ENCODE data around the gene IL32. TPM values are rescaled to one million over a fixed set of nuclear protein-coding genes. Genes with fewer than 3 reads are reported as not detected.

Gene IL32
- polyA plus RNA-seq, 1 donor: 23.4 TPM

DNA sequence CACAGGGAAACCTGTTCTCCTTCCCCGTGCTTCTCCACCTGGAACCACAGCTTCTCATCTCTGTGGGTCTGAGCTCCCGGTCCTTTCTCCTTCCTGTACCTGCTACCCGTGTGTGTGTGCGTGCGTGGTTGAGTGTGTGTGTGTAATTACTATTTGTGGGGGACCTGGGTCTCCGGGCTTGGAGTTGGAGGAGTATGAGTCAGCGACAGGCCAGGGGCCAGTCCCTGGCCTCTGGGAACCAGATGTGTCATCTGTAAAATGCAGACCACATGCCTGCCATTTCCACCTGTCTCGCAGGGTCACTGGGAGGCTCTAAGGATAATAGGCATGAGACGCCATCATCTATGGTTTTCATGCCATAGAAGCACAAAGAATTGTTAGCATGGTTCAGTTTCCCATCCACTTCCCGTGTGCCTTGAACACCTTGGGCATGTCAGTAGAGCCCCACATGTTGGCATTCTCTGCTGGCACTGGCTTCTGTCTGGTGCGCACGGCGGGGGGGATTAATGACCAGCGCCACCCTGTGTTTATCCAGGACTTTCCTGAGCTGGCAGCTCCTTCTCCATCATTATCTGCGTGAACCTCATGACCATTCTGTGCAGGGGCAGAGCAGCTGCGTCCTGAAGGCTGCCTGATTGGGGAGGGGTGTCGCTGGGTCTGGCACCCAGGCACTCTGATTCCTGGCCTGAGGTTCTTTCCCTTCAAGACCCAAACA is 48.5 kb downstream of the IL32 start:
- DNase-seq: no peak

DNA sequence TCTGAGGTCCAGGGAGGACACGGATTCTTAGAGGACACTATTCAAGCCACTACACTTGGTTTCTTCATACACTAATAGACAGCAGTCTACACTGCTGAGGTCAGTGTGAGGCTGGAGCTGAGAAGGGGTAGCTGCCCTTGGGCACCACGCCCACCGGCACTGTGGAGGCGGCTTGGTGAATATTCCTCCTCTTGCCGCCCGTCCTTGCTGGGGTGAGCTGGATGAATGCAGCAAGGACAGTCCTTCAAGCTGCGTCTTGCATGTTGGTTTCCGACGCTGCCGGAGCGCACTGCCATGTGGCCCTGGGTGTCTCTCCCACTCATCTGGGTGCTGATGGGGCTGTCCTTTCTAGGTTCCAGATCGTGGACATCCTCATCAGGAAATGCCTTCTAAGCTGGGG is 49.6 kb downstream of the IL32 start:
- no peak for DNase-seq

DNA sequence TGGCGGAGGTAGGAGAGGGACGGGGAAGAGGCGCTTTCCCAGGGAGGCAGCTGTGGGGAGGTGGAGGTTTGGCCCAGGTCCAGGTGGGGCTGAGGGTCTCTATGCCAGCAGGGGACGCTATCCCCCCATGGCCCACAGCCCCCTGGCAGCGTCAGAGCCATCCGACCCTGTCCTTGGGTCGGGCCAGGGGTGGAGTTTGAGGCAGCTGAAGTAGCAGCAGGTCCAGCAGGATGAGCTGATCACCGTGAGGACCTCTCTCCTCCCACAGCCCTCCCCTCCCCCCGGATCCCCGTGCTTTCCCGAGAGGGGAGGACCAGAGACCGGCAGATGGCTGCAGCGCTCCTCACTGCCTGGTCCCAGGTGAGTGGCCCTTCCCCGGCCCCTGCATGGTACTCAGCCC is 50.1 kb downstream of the IL32 start:
- no peak for DNase-seq

DNA sequence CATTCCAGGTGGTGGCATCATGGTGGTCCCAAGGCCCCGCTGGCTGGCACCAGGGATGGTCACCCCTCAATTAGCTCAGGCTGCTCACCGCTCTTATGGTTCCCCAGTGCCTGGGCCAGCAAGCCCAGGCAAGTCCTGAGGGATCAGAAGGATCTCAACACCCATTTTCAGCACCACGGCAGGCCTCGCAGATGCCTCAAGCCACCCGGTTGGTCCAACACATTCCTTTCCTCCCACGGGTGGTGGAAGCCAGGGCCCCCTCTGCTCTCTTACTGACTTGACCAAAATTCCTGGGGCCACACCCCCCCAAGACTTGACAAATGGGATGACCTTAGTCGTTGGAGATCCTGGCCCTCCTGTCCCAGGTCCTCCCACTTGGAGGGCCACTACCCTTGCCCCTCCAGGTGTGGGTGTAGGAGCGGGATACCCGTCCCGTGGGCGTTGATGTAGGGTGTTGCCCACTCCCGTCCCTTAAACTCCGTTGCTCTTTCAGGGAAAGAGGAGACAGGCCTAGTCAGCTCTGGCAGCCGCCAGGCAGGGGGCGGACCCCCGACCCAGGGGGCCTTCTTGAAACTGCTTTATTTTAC is 52.9 kb downstream of the IL32 start:
- no peak for DNase-seq

DNA sequence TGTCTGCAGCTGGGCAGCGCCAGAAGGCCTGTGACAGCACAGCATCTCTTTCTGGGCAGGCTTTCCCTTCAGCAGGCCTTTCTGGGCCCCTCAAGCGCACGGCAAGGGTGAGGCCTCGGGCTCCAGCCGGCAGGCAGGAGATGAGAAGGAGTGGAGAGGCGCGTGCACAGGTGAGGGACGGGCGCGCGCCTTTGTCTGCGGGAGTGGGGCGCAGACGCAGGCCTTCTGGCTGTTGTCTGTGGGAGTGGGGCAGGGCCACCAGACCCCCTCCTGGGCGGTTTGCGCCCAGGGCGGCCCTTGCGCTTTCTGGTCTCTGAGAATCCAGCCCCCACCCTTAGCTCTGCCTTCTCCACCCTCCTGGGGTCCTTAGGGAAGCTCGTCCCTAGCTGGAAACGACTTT is 53.4 kb downstream of the IL32 start:
- no peak for DNase-seq

Other genes with a start within 250 kb of the IL32 start
- 0.22 TPM for gene PRSS21, start 248.4 kb upstream of the IL32 start, polyA plus RNA-seq (ENCODE audit: insufficient read length)
- 0.48 TPM for gene ZG16B, start 235.3 kb upstream of the IL32 start, polyA plus RNA-seq (ENCODE audit: insufficient read length)
- gene PRSS22, start 207.5 kb upstream of the IL32 start, polyA plus RNA-seq (ENCODE audit: insufficient read length): 8.2 TPM
- gene FLYWCH2, start 182.4 kb upstream of the IL32 start, polyA plus RNA-seq (ENCODE audit: insufficient read length): 15.2 TPM
- gene FLYWCH1, start 153.7 kb upstream of the IL32 start, polyA plus RNA-seq (ENCODE audit: insufficient read length): 16.4 TPM
- 1.4 TPM for gene KREMEN2, start 101.4 kb upstream of the IL32 start, polyA plus RNA-seq (ENCODE audit: insufficient read length)
- gene PAQR4, start 96.3 kb upstream of the IL32 start, polyA plus RNA-seq (ENCODE audit: insufficient read length): 9.6 TPM
- 22.0 TPM for gene PKMYT1, start 85.2 kb upstream of the IL32 start, polyA plus RNA-seq (ENCODE audit: insufficient read length)
- 2.0 TPM for gene CLDN9, start 52.7 kb upstream of the IL32 start, polyA plus RNA-seq (ENCODE audit: insufficient read length)
- gene CLDN6, start 47.5 kb upstream of the IL32 start, polyA plus RNA-seq (ENCODE audit: insufficient read length): 29.6 TPM
- gene TNFRSF12A, start 45.3 kb upstream of the IL32 start, polyA plus RNA-seq (ENCODE audit: insufficient read length): 6.7 TPM
- 56.2 TPM for gene HCFC1R1, start 41.7 kb upstream of the IL32 start, polyA plus RNA-seq (ENCODE audit: insufficient read length)
- gene THOC6, start 41.6 kb upstream of the IL32 start, polyA plus RNA-seq (ENCODE audit: insufficient read length): 29.5 TPM
- 2.6 TPM for gene BICDL2, start 28.7 kb upstream of the IL32 start, polyA plus RNA-seq (ENCODE audit: insufficient read length)
- 1.7 TPM for gene MMP25, start 19.1 kb upstream of the IL32 start, polyA plus RNA-seq (ENCODE audit: insufficient read length)
- 0.10 TPM for gene ZSCAN10, start 33.7 kb downstream of the IL32 start, polyA plus RNA-seq (ENCODE audit: insufficient read length)
- gene ZNF205, start 46.9 kb downstream of the IL32 start, polyA plus RNA-seq (ENCODE audit: insufficient read length): 15.2 TPM
- 13.2 TPM for gene ZNF213, start 69.4 kb downstream of the IL32 start, polyA plus RNA-seq (ENCODE audit: insufficient read length)
- gene OR1F1, start 122.6 kb downstream of the IL32 start, polyA plus RNA-seq (ENCODE audit: insufficient read length): not detected
- gene ZNF200, start 169.5 kb downstream of the IL32 start, polyA plus RNA-seq (ENCODE audit: insufficient read length): 16.9 TPM
- 0.35 TPM for gene MEFV, start 191.0 kb downstream of the IL32 start, polyA plus RNA-seq (ENCODE audit: insufficient read length)
- 52.1 TPM for gene ZNF263, start 217.9 kb downstream of the IL32 start, polyA plus RNA-seq (ENCODE audit: insufficient read length)
- 13.3 TPM for gene TIGD7, start 239.8 kb downstream of the IL32 start, polyA plus RNA-seq (ENCODE audit: insufficient read length)
- gene ZNF75A, start 239.9 kb downstream of the IL32 start, polyA plus RNA-seq (ENCODE audit: insufficient read length): 77.0 TPM